Esophagus squamous epithelium (tissue), 4 donors: ENCODE measurements around the gene FGF12.

Experiments
- CTCF ChIP-seq, 6 experiments: fragments of 450-650 bp in 4 of 6; fragments of 200-600 bp in 2 of 6; sonication (generic) in 2 of 6; IDR thresholded peaks; one replicate each; pipeline ENCODE4 v1.5.1; 2016 to 2019; ENCODE audit warnings: antibody characterized with exemption in 6 of 6, mild to moderate bottlenecking in 4 of 6, moderate library complexity in 4 of 6
- POLR2A ChIP-seq, 4 donors: fragments of 450-650 bp; IDR thresholded peaks; one replicate each; pipeline ENCODE4 v1.6.1; 2017; ENCODE audit warnings: antibody characterized with exemption in 4 of 4, mild to moderate bottlenecking in 4 of 4, moderate library complexity in 3 of 4

- TF ChIP-seq CTCF (IDR thresholded peaks at IDR 0.05) (no peak), POLR2A (IDR thresholded peaks at IDR 0.05) (no peak)
Measured at GRCh38 chr3:192444791-192445106, 282.6 kb downstream of the FGF12 start.
